Left lung (tissue), 10 donors: ENCODE data around the gene EDNRB. TPM values are rescaled to one million over a fixed set of nuclear protein-coding genes. Genes with fewer than 3 reads are reported as not detected.
A peak's percentile ranks its signal among the peaks of the same experiment; 100 is the strongest.

Experiments
- ATAC-seq: fragments of 200-7000 bp; cut with Tn5 transposase; one replicate; pipeline ENCODE4 v1.9.1; 2020; ENCODE audit warnings: moderate library complexity
- DNase-seq, 4 donors: peaks; one replicate each; pipeline ENCODE4 v3.0.0-alpha.2; 2013 to 2020
- H3K27ac ChIP-seq, 2 donors: fragments of 200-600 bp; sonication (generic) in 1 of 2; one replicate each; pipeline versions ENCODE4 v1.5.0 to v1.8.0; 2020 to 2021
- H3K27me3 ChIP-seq, 2 donors: fragments of 200-600 bp; sonication (generic) in 1 of 2; one replicate each; pipeline versions ENCODE4 v1.5.0 to v1.8.0; 2020 to 2021
- H3K36me3 ChIP-seq, 2 donors: fragments of 200-600 bp; sonication (generic) in 1 of 2; one replicate each; pipeline versions ENCODE4 v1.5.0 to v1.8.0; 2020 to 2021
- H3K4me1 ChIP-seq, 2 donors: fragments of 200-600 bp; one replicate each; pipeline ENCODE4 v1.8.0; 2021
- H3K4me3 ChIP-seq, 2 donors: fragments of 200-600 bp; sonication (generic) in 1 of 2; one replicate each; pipeline versions ENCODE4 v1.5.0 to v1.8.0; 2020 to 2021; ENCODE audit warnings: mild to moderate bottlenecking in 1 of 2
- H3K9me3 ChIP-seq, 2 donors: fragments of 200-600 bp; sonication (generic) in 1 of 2; one replicate each; pipeline versions ENCODE4 v1.5.0 to v1.8.0; 2020 to 2021
- intact Hi-C, 2 donors: fragments of 100-400 bp; cut with DNase I; formaldehyde crosslinking; loops; one replicate each; pipeline versions ENCODE4 v1.11.2 to v1.14.2; 2022
- polyA plus RNA-seq, 6 donors: library from polyadenylated mRNA; unstranded; fragments of 120-200 nt; gene quantifications; one replicate each; pipeline ENCODE4 v1.2.1, GENCODE V29; 2013; ENCODE audit not compliant: insufficient read length in 6 of 6
- total RNA-seq, 2 donors: library from RNA; stranded (reverse); fragmentation: NEBNext Ultra II Directional; extraction: Animal tissue kit (Norgen Biotek cat#: 25700); gene quantifications; one replicate each; pipeline ENCODE4 v1.2.1, GENCODE V29; 2021
- TF ChIP-seq, protein P1 (sequence below), 2 donors: fragments of 200-600 bp; sonication (generic) in 1 of 2; IDR thresholded peaks; one replicate each; pipeline versions ENCODE4 v1.5.0 to v1.8.0; 2021; ENCODE audit warnings: antibody characterized with exemption in 2 of 2
- donor health status: DM: no; HTN: yes; CAD: no.
- donor health status: DM: no; HTN: no; CAD: no.

The EDNRB gene
- total and polyA plus RNA-seq, 8 donors: 58.4 to 142 (median 112) TPM

DNA sequence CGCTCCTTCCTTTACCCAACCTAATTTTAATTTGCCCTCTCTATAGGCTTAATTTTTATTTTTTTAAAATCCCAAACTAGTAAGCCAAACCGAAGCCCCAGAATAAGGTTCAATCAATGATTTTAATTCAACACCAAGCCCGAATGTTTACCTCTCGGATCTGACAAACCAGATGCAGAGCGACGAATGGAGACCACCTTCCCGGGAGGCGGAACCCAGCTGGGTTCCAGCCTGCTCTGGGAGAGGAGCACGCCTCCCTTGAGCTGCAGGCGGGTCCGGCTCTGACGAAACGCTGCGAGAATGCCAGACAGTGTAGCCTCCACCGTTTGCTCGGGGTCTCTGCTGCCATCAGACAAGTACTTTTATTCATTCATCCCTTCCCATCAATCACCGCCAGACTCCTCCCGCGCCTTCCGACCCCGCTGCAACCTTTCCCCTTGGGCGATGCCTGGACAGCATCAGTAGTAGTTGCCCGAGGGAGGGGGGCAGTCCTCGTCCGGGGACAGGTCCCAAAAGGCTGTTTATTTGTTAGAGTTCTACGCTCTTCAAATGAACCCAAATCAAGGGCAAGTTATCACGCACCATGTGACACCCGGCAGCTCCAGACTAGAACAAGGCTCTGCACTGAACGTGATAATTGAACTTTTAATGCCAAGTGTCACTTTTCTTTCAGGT, 752 bp upstream of the EDNRB start:
- peak overlapping the region; percentile 55 to 69 for H3K27ac ChIP-seq
- H3K36me3 ChIP-seq: no peaks in the 10 kb centered on the region
- peak; percentile 76 for ATAC-seq
- no peaks in the 10 kb centered on the region for H3K9me3 ChIP-seq
- TF ChIP-seq, protein P1, sequence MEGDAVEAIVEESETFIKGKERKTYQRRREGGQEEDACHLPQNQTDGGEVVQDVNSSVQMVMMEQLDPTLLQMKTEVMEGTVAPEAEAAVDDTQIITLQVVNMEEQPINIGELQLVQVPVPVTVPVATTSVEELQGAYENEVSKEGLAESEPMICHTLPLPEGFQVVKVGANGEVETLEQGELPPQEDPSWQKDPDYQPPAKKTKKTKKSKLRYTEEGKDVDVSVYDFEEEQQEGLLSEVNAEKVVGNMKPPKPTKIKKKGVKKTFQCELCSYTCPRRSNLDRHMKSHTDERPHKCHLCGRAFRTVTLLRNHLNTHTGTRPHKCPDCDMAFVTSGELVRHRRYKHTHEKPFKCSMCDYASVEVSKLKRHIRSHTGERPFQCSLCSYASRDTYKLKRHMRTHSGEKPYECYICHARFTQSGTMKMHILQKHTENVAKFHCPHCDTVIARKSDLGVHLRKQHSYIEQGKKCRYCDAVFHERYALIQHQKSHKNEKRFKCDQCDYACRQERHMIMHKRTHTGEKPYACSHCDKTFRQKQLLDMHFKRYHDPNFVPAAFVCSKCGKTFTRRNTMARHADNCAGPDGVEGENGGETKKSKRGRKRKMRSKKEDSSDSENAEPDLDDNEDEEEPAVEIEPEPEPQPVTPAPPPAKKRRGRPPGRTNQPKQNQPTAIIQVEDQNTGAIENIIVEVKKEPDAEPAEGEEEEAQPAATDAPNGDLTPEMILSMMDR (IDR thresholded peaks at IDR 0.05): no peak
- peaks cover 0 to 7% of the 10 kb centered on the region in 2 donors for H3K4me1 ChIP-seq
- peak in 3 of 4 donors; percentile 56 to 86 (median 83) for DNase-seq
- peaks cover 0 to 30% of the 10 kb centered on the region in 2 donors for H3K27me3 ChIP-seq
- intact Hi-C loops: no loop called here
- peak overlapping the region; percentile 58 to 60 for H3K4me3 ChIP-seq

DNA sequence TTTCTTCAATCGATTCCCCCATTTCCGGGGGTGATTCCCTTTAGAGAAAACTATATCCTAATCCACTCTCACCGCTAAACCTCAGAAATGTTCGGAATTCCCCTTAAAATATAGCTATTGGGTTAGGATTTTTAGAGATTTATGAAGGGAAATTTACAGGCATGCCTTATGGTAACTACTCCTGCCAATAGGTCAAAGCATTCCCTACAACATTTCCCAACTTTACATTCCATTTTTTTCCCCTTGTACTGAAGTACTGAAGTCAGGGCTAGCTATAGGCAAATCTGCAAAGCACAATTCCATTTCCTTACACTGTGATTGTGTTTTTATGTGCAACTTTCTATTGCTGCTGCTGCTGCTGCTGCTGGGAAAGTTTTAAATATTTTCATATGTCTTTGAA, 2.1 kb downstream of the EDNRB start:
- DNase-seq (no peak), ATAC-seq (no peak)
- no peaks in the 10 kb centered on the region for H3K36me3 ChIP-seq
- H3K9me3 ChIP-seq: no peaks in the 10 kb centered on the region
- H3K27me3 ChIP-seq: peaks cover 0 to 30% of the 10 kb centered on the region in 2 donors
- peak overlapping the region; percentile 58 to 60 for H3K4me3 ChIP-seq
- TF ChIP-seq, protein P1 (IDR thresholded peaks at IDR 0.05): no peak
- intact Hi-C loops: no loop called here
- peaks cover 0 to 7% of the 10 kb centered on the region in 2 donors for H3K4me1 ChIP-seq
- H3K27ac ChIP-seq: peak overlapping the region; percentile 2 to 49

DNA sequence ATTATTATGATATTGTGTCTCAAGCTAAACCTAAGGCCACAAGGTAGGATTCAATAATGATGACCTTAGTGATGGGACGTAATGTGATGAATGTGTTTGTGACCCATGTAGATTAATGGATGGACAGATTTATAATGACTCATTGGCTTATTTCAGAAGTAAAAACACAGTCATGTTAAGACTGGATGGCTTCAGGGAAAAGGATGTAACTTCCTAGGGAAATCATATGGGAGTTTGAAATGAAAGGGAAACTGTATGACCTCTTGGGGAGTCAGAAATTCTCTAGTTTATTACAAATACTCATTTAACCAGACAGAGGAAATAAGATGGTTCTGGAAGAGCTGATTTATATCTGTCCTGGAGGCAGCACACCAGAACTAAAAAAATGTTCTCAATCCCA, 2.9 kb downstream of the EDNRB start:
- Histone ChIP-seq H3K27me3 (peaks cover 0 to 30% of the 10 kb centered on the region in 2 donors), H3K36me3 (no peaks in the 10 kb centered on the region), H3K27ac (peak overlapping the region; percentile 2 to 49), H3K4me3 (peak overlapping the region in 1 of 2 donors; percentile 58), H3K4me1 (peaks cover 0 to 7% of the 10 kb centered on the region in 2 donors), H3K9me3 (no peaks in the 10 kb centered on the region)
- intact Hi-C loops: no loop called here
- TF ChIP-seq, protein P1 (IDR thresholded peaks at IDR 0.05): no peak
- no peak for DNase-seq
- ATAC-seq: no peak

DNA sequence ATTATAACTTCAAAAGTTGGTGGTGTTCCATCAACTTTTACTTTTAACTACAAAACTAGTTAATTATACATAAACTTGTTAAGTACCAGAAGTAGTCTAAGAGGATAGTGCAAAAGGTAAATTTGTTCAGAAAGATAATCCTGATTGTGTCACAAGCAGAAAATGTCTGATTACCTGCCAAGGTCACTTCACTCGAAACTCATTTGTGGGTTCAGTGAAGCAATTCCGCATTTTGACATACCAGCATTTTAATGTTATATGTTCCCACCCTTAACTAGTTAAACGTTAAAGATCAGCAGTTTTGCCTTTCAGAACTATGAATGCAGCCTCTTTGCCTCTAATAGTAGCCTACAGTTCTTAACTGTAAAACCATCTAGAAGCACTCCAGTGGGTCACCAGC, 5.6 kb downstream of the EDNRB start:
- TF ChIP-seq, protein P1 (IDR thresholded peaks at IDR 0.05): no peak
- intact Hi-C loops: no loop called here
- H3K27me3 ChIP-seq: peaks cover 0 to 4% of the 10 kb centered on the region in 2 donors
- H3K4me3 ChIP-seq: peak overlapping the region in 1 of 2 donors; percentile 58
- DNase-seq (no peak), ATAC-seq (peak; percentile 25)
- no peak overlapping the region for H3K27ac ChIP-seq
- peaks cover 0 to 4% of the 10 kb centered on the region in 2 donors for H3K4me1 ChIP-seq
- no peaks in the 10 kb centered on the region for H3K36me3 ChIP-seq
- H3K9me3 ChIP-seq: no peaks in the 10 kb centered on the region

DNA sequence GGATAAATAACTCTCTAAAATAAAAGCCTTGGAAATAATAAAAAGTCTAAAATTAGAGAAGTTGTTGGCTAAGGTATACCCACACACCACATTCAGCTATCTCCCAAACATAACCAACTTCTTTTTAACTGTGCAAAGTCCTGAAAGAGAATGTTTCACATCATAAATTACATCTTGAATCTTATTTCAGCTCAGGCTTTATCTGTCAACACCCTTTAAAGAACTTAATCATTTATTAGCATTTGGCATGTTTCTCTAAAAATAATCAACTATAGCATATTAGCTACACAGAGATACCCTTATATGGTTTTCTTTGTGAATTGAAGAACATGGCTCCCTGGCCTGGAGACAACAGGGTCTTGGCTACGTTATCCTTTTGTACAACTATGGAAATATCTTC, 6.9 kb downstream of the EDNRB start:
- peaks cover 0 to 4% of the 10 kb centered on the region in 2 donors for H3K4me1 ChIP-seq
- no peak overlapping the region for H3K4me3 ChIP-seq
- TF ChIP-seq, protein P1 (IDR thresholded peaks at IDR 0.05): no peak
- no peaks in the 10 kb centered on the region for H3K9me3 ChIP-seq
- no peak overlapping the region for H3K27ac ChIP-seq
- no peaks in the 10 kb centered on the region for H3K36me3 ChIP-seq
- DNase-seq: no peak
- intact Hi-C loops: no loop called here
- no peaks in the 10 kb centered on the region for H3K27me3 ChIP-seq
- no peak for ATAC-seq
